Measurements from ENCODE around the gene PMIS2.

Gene PMIS2

GRCh38 chr19:35585848-35586247, at the start of gene PMIS2:
PMIS2 (plus strand) TSS chr19:35586173; CDS start chr19:35586260, 87 bp downstream.
- DNase-seq, result no peak

- DNase-seq, result no peak
Observed at GRCh38 chr19:35539314-35539713, 46.7 kb upstream of the PMIS2 start.

- DNase-seq, result no peak
Observed at GRCh38 chr19:35539850-35540249, 46.1 kb upstream of the PMIS2 start.

- DNase-seq, result no peak
Observed at GRCh38 chr19:35540356-35540927, 45.5 kb upstream of the PMIS2 start.

GRCh38 chr19:35542209-35542608, 43.8 kb upstream of the PMIS2 start:
- DNase-seq, result no peak

GRCh38 chr19:35543280-35544109, 42.5 kb upstream of the PMIS2 start:
- DNase-seq, result no peak

GRCh38 chr19:35544110-35544802, 41.7 kb upstream of the PMIS2 start:
- no peak for DNase-seq

GRCh38 chr19:35545001-35545854, 40.7 kb upstream of the PMIS2 start, which contains the start of gene TMEM147:
TMEM147 (plus strand) TSS chr19:35545626; CDS start chr19:35545740, 114 bp downstream.
- DNase-seq, result peak; percentile 83

- peak; percentile 55 for DNase-seq
Observed at GRCh38 chr19:35545855-35546381, 40.1 kb upstream of the PMIS2 start.

GRCh38 chr19:35546532-35546931, 39.4 kb upstream of the PMIS2 start:
- no peak for DNase-seq

GRCh38 chr19:35549174-35549788, 36.7 kb upstream of the PMIS2 start:
- DNase-seq, result peak; percentile 72

- DNase-seq, result no peak
Observed at GRCh38 chr19:35549879-35550523, 36.0 kb upstream of the PMIS2 start.

- no peak for DNase-seq
Observed at GRCh38 chr19:35551091-35551810, 34.7 kb upstream of the PMIS2 start.

GRCh38 chr19:35552534-35553384, 33.2 kb upstream of the PMIS2 start:
- DNase-seq, result no peak

- DNase-seq, result no peak
Observed at GRCh38 chr19:35553385-35554000, 32.5 kb upstream of the PMIS2 start.

GRCh38 chr19:35554076-35554475, 31.9 kb upstream of the PMIS2 start:
- DNase-seq, result no peak

- DNase-seq, result no peak
Observed at GRCh38 chr19:35555301-35556005, 30.5 kb upstream of the PMIS2 start.

- no peak for DNase-seq
Observed at GRCh38 chr19:35556025-35556590, 29.9 kb upstream of the PMIS2 start.

Data from CD4-positive, alpha-beta T cell treated with Interleukin-17A for 1 hour (primary cell).